ENCODE data around the gene CTRL.

The CTRL gene

GRCh38 chr16:67946128-67946569 is 14.5 kb upstream of the CTRL start:
- no peaks in the 10 kb centered on the region for H3K4me1 ChIP-seq (ENCODE audit: insufficient read depth, low read length)
- peaks cover 71% of the 10 kb centered on the region for H3K36me3 ChIP-seq (ENCODE audit: insufficient read depth, low read length)
- no peak overlapping the region for H3K4me3 ChIP-seq (ENCODE audit: low read length)
- 97% methylated on average over 20 of the region's 20 CpGs for WGBS
- H3K27ac ChIP-seq (ENCODE audit: low read depth, low read length), result no peak overlapping the region
- H3K9ac ChIP-seq (ENCODE audit: low read depth, low read length), result no peak overlapping the region
- H3K27me3 ChIP-seq (ENCODE audit: insufficient read depth, low read length), result no peaks in the 10 kb centered on the region
- no peaks in the 10 kb centered on the region for H3K9me3 ChIP-seq (ENCODE audit: insufficient read depth, low read depth, low read length)

- Histone ChIP-seq H3K27me3 (ENCODE audit: insufficient read depth, low read length) (no peaks in the 10 kb centered on the region), H3K36me3 (ENCODE audit: insufficient read depth, low read length) (peaks cover 64% of the 10 kb centered on the region), H3K4me1 (ENCODE audit: insufficient read depth, low read length) (no peaks in the 10 kb centered on the region), H3K4me3 (ENCODE audit: low read length) (no peak overlapping the region), H3K27ac (ENCODE audit: low read depth, low read length) (no peak overlapping the region), H3K9me3 (ENCODE audit: insufficient read depth, low read depth, low read length) (no peaks in the 10 kb centered on the region), H3K9ac (ENCODE audit: low read depth, low read length) (no peak overlapping the region)
- 94% methylated on average over 24 of the region's 24 CpGs for WGBS
These were observed 13.8 kb upstream of the CTRL start for GRCh38 chr16:67945392-67945933.

GRCh38 chr16:67944690-67945391 is 13.2 kb upstream of the CTRL start:
- no peak overlapping the region for H3K4me3 ChIP-seq (ENCODE audit: low read length)
- H3K27ac ChIP-seq (ENCODE audit: low read depth, low read length), result no peak overlapping the region
- no peaks in the 10 kb centered on the region for H3K9me3 ChIP-seq (ENCODE audit: insufficient read depth, low read depth, low read length)
- no peaks in the 10 kb centered on the region for H3K4me1 ChIP-seq (ENCODE audit: insufficient read depth, low read length)
- H3K9ac ChIP-seq (ENCODE audit: low read depth, low read length), result no peak overlapping the region
- peaks cover 58% of the 10 kb centered on the region for H3K36me3 ChIP-seq (ENCODE audit: insufficient read depth, low read length)
- no peaks in the 10 kb centered on the region for H3K27me3 ChIP-seq (ENCODE audit: insufficient read depth, low read length)
- WGBS, result 97% methylated on average over 24 of the region's 24 CpGs

- peaks cover 48% of the 10 kb centered on the region for H3K36me3 ChIP-seq (ENCODE audit: insufficient read depth, low read length)
- H3K9ac ChIP-seq (ENCODE audit: low read depth, low read length), result no peak within 1 kb of the TSS
- 86% methylated on average over 23 of the region's 23 CpGs for WGBS
- no peaks in the 10 kb centered on the region for H3K9me3 ChIP-seq (ENCODE audit: insufficient read depth, low read depth, low read length)
- no peak within 1 kb of the TSS for H3K27ac ChIP-seq (ENCODE audit: low read depth, low read length)
- no peaks in the 10 kb centered on the region for H3K4me1 ChIP-seq (ENCODE audit: insufficient read depth, low read length)
- H3K4me3 ChIP-seq (ENCODE audit: low read length), result no peak within 1 kb of the TSS
- no peaks in the 10 kb centered on the region for H3K27me3 ChIP-seq (ENCODE audit: insufficient read depth, low read length)
These were observed 12.2 kb upstream of the CTRL start, which contains the start of gene LCAT for GRCh38 chr16:67943619-67944504. Gene LCAT (minus strand): TSS chr16:67944120. CDS start chr16:67944101, 19 bp downstream.

- peaks cover 44% of the 10 kb centered on the region for H3K36me3 ChIP-seq (ENCODE audit: insufficient read depth, low read length)
- no peaks in the 10 kb centered on the region for H3K4me1 ChIP-seq (ENCODE audit: insufficient read depth, low read length)
- WGBS, result 89% methylated on average over 6 of the region's 6 CpGs
- no peaks in the 10 kb centered on the region for H3K9me3 ChIP-seq (ENCODE audit: insufficient read depth, low read depth, low read length)
- no peak overlapping the region for H3K27ac ChIP-seq (ENCODE audit: low read depth, low read length)
- H3K9ac ChIP-seq (ENCODE audit: low read depth, low read length), result no peak overlapping the region
- no peak overlapping the region for H3K4me3 ChIP-seq (ENCODE audit: low read length)
- H3K27me3 ChIP-seq (ENCODE audit: insufficient read depth, low read length), result no peaks in the 10 kb centered on the region
These were observed 11.6 kb upstream of the CTRL start for GRCh38 chr16:67943256-67943618.

- H3K4me1 ChIP-seq (ENCODE audit: insufficient read depth, low read length), result no peaks in the 10 kb centered on the region
- no peak overlapping the region for H3K27ac ChIP-seq (ENCODE audit: low read depth, low read length)
- no peaks in the 10 kb centered on the region for H3K27me3 ChIP-seq (ENCODE audit: insufficient read depth, low read length)
- H3K9ac ChIP-seq (ENCODE audit: low read depth, low read length), result no peak overlapping the region
- peaks cover 39% of the 10 kb centered on the region for H3K36me3 ChIP-seq (ENCODE audit: insufficient read depth, low read length)
- H3K9me3 ChIP-seq (ENCODE audit: insufficient read depth, low read depth, low read length), result no peaks in the 10 kb centered on the region
- WGBS, result 95% methylated on average over 27 of the region's 27 CpGs
- H3K4me3 ChIP-seq (ENCODE audit: low read length), result no peak overlapping the region
These were observed 11.0 kb upstream of the CTRL start for GRCh38 chr16:67942510-67943255.

- H3K36me3 ChIP-seq (ENCODE audit: insufficient read depth, low read length), result peaks cover 34% of the 10 kb centered on the region
- WGBS, result 80% methylated on average over 6 of the region's 6 CpGs
- no peak overlapping the region for H3K4me3 ChIP-seq (ENCODE audit: low read length)
- H3K27ac ChIP-seq (ENCODE audit: low read depth, low read length), result no peak overlapping the region
- no peaks in the 10 kb centered on the region for H3K9me3 ChIP-seq (ENCODE audit: insufficient read depth, low read depth, low read length)
- H3K9ac ChIP-seq (ENCODE audit: low read depth, low read length), result no peak overlapping the region
- H3K4me1 ChIP-seq (ENCODE audit: insufficient read depth, low read length), result 0 out of 2 replicates have a peak, but pooled peaks cover 1% of the 10 kb centered on the region
- H3K27me3 ChIP-seq (ENCODE audit: insufficient read depth, low read length), result no peaks in the 10 kb centered on the region
These were observed 10.5 kb upstream of the CTRL start for GRCh38 chr16:67942200-67942509.

- 91% methylated on average over 9 of the region's 9 CpGs for WGBS
- Histone ChIP-seq H3K9me3 (ENCODE audit: insufficient read depth, low read depth, low read length) (no peaks in the 10 kb centered on the region), H3K27ac (ENCODE audit: low read depth, low read length) (no peak overlapping the region), H3K36me3 (ENCODE audit: insufficient read depth, low read length) (peaks cover 30% of the 10 kb centered on the region), H3K27me3 (ENCODE audit: insufficient read depth, low read length) (no peaks in the 10 kb centered on the region), H3K9ac (ENCODE audit: low read depth, low read length) (no peak overlapping the region), H3K4me1 (ENCODE audit: insufficient read depth, low read length) (0 out of 2 replicates have a peak, but pooled peaks cover 4% of the 10 kb centered on the region), H3K4me3 (ENCODE audit: low read length) (no peak overlapping the region)
These were observed 10.0 kb upstream of the CTRL start for GRCh38 chr16:67941469-67942199.

- H3K27ac ChIP-seq (ENCODE audit: low read depth, low read length), result no peak overlapping the region
- no peaks in the 10 kb centered on the region for H3K27me3 ChIP-seq (ENCODE audit: insufficient read depth, low read length)
- H3K36me3 ChIP-seq (ENCODE audit: insufficient read depth, low read length), result peaks cover 19% of the 10 kb centered on the region
- H3K4me1 ChIP-seq (ENCODE audit: insufficient read depth, low read length), result 0 out of 2 replicates have a peak, but pooled peaks cover 4% of the 10 kb centered on the region
- no peak overlapping the region for H3K4me3 ChIP-seq (ENCODE audit: low read length)
- H3K9me3 ChIP-seq (ENCODE audit: insufficient read depth, low read depth, low read length), result no peaks in the 10 kb centered on the region
- H3K9ac ChIP-seq (ENCODE audit: low read depth, low read length), result no peak overlapping the region
- 92% methylated on average over 5 of the region's 5 CpGs for WGBS
These were observed 8.9 kb upstream of the CTRL start for GRCh38 chr16:67940446-67941089.
